Stimulated activated naive CD4-positive, alpha-beta T cell treated with Interleukin-2 at 50 U/mL for 16 hours (primary cell): Measurements from ENCODE around the gene EMP2.

Source experiments
- DNase-seq: peaks from one replicate; lab custom pipeline; 2025; lab: John Stamatoyannopoulos, UW

Gene EMP2

DNA sequence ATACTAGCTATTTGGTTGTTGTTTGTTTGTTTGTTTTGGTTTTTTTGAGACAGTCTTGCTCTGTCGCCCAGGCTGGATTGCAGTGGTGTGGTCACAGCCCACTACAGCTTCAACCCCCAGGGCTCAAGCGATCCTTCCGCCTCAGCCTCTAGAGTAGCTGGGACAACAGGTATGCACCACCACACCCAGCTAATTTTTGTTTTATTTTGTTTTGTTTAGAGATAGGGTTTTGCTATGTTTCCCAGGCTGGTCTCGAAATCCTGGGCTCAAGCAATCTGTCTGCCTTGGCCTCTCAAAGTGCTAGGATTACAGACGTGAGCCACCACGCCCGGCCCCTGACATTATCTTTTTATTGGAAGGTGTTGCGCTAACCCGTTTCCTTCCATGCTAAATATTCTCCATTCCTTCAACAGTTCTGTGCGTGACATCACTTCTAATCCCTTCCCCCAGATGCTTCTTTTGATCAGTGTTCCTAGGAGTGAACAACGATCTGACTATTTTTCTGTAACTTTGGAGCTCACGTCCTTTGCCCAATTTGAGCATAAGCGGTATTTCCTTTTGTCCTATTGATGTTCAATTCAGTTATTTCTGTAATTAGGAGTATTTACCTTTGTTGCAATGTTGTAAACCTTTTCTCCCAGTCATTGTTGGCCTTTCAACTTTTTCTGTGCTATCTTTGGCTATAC lies 30.2 kb upstream of the EMP2 start:
- no peak for DNase-seq

DNA sequence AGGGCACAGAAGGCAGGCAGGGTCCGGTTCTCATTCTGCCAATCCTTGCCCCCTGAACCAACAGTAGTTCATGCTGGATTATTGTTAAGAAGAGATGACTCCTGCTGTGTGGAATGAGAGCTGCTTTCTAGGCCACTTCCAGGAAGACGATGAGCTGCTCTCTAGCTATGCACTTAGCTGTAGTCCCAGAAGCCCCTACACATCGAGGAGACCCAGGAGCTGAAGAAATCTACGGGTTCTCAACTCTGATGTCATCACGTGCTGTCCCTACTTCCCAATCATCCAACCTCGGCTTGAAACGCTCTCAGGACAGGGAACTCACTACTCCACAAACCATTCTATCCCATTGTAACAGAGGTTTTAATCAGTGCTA lies 29.0 kb upstream of the EMP2 start:
- DNase-seq, result no peak

DNA sequence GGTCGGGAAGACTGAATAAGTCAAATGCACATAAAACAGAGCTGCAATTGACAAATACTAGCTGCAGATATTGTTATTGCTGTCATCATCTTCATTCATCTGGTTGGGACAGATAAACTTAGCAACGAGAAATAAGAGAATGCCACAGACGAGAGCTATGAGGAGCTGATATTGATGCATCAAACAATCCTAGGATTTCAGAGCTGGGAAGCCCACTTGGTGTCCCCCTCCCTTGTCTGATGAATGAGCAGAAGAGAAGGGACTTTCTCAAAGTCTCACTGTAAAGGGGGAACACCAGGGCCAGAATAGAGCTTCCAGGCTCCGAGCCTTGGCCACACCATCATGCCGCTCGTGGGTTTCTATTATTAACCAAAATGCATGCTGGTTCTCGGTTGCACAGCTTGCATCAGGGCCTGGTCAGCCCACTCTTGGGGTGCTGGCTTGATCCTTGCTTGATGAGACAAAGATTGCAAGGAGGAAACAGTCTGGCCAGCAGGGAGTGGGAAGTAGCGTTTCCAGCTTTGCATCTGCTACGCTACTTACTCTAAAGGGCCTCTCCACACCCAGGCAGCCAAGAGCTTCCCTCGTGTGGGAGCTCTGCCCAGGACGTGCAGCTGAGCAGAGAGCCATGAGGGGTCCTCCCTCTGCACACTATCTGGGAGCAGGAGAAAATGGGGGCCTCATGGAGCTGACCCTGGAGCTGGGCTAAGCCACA lies 28.4 kb upstream of the EMP2 start:
- DNase-seq, result no peak

DNA sequence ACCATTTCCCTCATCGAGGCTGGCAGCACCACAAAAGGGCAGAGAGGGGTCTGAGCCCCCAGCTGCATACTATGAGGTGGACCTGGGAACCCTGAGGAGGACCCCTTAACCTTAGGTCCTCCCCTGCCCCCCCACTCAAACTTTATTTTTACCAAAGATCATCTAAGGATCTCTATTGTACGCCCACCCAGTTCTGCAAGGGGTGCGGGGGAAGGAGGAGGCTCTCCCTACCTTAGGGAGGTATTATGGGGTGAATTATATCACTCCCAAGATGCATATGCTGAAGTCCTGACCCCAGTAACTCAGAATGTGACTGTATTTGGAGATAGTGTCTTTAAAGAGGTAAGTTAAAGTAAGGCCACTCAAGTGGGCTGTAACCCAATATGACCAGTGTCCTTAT lies 26.8 kb upstream of the EMP2 start:
- no peak for DNase-seq

DNA sequence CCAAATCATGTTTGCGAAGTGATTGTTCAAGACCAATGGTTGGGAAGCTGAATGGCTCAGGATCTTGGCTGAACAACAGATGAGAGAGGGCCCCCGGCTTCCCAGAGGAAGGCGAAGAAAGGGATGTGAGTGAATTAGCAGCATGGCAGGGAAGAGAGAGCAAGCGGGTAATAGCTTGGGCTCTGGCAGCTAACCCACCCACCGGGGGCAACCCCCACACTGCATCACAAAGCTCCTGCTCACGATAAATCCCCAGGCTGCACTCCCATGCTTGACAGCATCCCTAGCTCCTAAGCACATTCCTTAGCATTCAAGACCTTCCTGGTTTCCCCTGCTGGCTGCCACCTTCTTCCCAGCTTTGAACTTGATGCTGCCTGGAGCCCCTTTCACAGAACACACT lies 26.2 kb upstream of the EMP2 start:
- no peak for DNase-seq

DNA sequence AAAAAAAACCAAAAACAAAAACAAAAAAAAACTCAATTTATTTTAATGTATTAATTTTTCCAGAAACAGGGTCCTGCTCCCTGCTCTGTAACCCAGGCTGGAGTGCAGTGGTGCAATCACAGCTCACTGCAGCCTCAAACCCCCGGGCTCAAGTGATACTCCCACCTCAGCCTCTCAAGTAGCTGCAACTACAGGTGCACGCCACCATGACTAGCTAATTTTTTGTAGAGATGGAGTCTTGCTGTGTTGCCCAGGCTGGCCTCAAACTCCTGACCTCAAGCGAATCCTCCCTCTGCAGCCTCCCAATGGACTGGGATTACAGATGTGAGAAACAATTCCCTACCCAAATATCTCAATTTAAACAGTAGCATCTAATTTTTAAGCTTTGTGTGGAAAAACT lies 25.2 kb upstream of the EMP2 start:
- no peak for DNase-seq

DNA sequence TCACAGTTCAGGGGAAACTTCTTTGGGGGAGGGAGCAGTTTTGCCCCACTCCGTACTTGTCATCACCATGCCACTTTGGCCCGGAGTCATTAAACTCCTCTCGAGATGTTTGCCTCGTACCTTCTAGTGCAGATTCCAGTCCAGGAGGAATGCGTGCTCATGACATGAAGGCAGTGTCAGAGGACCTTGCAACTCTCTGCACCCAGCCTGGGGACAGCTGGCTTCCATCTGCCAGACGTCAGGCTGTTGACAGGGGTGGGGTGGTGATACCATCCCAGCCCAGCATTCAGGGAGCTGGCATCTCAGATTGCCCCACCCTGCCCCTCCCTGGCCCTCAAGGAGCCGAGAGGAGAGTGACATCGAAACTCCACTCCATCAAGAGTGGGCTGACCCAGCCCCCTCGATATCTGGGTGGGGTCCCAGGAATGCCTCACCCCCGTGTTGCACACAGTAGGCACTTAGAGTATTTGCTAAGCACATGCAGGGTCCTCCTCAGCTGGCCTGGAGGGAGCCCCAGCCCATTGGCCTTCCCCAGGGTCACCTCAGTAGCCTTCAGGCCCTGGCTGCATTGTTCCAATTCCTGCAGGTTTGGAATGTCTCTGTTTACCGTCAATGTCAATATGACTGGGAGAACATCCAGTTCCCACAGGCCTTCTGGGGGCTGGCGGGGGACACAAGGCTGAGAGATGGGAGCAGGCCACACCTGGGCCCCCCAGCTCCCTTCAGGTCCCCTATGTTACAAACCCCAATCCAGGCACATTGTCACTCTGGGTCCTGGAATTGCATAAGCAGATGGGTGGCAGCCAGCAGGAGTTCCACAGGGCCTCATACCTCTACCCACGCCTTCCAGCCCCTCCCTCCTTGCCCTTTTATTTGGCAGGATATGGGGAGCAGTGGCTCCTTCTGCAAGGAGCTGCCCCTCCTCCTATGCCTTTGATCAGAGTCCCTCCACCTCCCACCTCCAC lies 21.3 kb upstream of the EMP2 start:
- DNase-seq, result no peak

DNA sequence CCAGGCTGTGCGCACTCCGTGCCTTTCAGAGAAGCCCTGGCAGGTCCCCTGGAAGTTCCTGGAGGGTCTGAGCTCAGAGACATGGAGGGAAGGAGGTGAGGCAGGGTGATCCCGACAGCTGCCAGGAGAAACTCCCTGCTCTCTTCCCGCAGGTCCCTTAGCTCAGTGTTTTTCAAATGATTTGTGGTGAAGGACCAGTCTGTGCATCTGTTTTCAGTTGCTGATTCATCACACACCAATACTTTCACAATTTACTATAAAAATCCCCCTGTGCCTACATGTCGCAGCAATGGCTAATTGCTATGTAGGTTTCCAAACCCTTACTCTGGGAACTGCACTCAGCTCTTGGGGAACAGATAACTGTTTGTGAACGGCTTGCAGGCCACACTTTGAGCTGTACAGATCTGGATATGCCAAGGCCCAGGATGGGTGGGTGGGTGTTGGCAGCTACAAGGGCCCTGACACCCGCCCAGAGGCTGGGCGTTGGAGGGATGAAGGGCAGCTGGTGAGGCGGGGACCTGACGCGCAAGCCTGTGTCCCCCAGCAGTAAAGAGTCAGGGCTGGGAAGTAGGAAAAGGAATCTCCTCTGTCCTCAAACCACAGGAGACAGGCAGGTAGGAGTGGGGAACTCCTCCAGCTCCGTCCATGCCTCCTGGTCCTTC lies 20.5 kb upstream of the EMP2 start:
- no peak for DNase-seq

DNA sequence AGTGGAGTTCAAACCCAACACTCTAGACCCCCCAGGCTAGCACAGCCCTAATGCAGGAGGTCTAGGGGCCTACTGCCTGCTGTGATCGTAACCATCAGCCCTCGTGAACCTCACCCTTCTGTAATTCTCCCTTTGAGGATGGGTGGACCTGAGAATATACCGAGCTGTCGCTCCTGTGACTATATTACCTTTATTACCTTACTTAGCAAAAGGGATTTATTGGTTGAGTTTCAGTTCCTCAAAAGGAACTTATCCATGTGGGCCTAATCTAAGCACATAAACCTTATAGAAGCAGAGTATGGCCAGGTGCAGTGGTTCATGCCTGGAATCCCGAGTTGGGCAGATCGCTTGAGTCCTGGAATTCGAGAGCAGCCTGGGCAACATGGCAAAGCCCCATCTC lies 19.2 kb upstream of the EMP2 start:
- no peak for DNase-seq

DNA sequence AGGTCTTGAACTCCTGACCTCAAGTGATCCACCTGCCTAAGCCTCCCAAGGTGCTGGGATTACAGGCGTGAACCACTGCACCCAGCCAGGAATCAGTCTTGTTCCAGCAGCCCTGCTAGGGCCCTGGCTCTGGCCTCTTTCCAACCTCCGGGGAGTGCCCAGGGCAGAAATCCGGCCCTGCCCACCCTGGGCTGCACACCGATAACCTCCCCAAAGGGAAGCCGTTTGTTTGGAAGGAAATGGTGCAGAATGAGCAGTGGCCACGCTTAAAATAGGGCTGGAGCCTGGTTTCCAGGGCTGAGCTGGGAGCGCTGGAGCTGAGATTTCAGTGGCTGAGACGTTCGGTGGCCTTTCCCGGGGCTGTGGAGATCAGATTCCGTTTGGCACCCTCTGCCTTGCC lies 17.8 kb upstream of the EMP2 start:
- no peak for DNase-seq

DNA sequence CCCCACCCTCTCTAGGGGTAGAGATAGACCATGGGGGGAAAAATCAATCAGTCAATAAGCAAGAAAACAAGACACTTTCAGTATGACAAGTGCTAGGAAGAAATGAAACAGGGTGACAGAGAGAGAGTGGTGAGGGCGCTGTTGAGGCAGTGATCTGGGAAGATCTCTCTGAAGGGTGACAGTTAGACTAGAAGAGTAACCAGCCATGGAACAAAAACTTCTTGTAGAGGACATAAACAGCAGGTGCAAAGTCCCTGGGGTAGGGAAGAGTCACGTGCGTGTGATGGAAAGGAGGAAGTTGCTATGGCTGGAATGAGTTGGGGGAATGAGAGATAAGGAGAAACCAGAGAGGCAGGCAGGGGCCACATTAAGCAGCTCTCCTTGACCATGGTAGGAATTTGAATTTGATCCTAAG lies 16.8 kb upstream of the EMP2 start:
- DNase-seq, result no peak

DNA sequence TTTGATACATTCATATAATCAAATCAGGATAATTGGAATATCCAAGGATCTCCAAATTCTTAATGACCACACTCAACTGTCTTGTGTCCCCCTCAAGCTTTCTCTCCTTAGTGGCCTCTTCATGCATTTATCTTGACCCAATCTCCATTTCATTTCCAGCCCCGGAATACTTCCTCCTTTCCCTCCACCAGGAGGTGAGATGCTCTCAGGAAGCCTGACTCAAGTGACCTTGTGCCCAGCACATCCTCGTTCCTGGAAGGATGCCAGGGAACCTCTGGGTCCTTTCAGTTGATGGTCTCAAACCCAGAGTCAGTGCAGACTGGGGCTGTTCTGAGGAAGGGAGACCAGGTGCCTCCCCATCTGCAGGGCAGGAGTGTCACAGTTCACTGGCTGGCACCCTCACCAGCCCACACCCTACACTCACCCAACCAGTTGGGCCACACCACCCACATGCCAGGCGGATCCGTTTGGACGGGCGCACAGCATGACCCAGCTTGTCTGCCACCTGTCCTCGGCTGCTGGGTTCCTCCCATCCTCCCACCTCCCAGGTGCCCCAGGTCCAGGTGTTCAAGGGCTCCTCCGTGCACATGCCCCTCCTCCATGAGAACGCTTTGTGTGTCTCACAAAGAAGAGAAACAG lies 14.0 kb upstream of the EMP2 start:
- DNase-seq, result no peak

DNA sequence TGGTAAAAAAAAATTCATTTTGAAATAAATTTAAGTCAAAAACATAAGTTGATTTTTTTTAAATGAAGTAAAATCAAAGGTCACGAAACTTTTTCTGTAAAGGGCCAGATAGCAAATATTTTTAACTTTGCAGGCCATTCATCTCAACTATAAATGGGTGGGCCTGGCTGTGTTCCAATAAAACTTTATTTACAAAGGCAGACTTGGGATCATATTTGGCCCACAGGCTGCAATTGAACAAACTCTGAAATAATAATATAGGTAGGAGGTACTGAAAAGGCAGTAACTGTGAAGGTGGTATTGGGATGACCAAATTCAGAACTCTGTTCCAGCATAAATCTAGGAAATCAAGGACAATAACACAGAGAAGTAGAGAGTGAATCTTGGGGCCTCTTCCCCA lies 12.2 kb upstream of the EMP2 start:
- no peak for DNase-seq

DNA sequence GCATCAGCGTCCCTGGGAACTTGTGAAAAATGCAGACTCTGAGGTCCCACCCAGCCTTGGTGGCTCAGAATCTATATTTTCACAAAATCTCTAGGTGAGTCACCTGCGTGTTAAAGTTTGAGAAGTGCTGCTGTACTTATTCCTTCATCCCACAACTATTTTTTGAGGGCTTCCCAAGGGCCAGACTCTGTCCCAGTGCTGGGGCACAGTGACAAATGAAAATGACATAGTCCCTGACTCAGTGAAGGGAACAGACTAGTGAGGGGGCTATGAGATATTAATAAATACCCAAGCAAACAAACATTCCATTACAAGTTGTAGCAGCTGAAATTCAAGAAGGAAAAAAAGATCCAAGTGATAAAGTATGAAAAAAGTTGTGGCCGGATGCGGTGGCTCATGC lies 9.9 kb upstream of the EMP2 start:
- DNase-seq, result no peak

DNA sequence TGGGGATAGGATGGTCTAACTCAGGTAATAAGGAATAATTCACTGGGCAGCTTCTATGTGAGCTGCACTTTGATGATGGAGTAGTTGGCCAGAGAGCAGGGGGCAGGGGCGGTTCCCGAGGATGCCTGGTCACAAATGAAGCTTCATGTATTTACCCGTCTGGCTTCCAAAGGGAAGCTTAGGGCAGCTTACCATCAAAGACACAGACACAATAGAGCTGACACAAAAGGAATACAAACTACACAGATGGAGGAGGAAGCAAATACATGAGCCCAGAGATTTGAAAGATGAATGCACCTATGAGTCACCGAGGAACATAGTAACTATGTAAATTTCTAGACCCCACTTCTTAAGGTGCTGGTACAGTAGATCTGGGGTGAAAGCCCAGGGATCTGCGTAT lies 8.7 kb upstream of the EMP2 start:
- DNase-seq, result no peak

DNA sequence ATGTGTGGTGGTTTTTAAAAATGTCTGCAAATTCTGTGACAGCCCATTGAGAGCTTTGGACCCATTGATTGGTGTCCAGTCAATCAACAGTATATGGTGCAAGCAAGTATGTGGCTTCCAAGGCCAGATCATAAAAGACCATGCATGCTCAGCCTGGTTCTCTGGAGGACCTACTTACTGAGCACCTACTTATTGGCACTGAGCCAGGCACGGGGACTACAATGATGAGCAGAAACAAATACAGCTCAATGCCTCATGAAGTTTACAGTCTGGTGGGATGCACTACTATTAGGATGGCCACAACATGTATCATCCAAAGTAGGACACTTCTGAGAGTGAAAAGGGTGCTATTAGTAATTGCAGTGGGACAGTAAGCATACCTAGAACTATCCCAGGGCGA lies 7.2 kb upstream of the EMP2 start:
- no peak for DNase-seq

DNA sequence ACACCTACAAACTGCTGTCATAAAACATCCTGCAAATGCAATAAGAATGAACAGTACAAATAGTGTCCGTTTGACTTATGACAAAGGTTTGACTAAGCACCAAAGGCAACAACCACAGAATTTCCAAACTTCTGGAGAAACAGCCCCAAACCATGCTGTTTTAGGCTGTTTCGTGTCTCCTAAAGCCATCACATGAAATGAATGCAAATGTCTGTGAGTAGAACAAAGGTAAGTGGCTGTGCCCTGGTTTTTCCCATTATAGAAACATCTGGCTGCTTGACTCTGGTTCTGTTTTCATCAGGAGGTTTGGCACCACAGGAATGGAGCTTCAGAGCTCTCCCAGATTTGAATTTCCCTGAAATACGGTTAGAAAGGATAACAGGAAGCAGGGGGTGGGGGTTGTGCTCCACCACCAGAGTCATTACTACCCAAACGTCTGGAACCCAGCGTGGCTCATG lies 4.6 kb upstream of the EMP2 start:
- no peak for DNase-seq

DNA sequence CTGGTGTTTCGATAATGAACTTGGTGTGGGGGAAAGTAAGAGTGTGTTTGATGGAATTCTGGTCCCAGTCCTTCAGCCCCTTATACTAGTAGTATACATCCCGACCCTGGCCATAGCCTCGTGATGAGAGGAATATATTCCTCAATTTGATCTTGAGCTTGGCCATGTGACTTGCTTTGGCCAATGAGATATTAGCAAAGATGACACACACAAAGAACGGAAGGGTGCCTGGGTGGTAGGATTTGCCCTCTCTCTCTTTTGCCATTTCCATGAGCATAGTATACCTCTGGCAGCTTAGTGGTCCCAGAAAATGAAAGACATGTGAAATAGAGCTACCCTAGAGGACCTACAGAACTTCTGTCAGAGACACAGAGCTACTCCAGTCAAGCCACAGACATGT lies 2.9 kb upstream of the EMP2 start:
- no peak for DNase-seq

DNA sequence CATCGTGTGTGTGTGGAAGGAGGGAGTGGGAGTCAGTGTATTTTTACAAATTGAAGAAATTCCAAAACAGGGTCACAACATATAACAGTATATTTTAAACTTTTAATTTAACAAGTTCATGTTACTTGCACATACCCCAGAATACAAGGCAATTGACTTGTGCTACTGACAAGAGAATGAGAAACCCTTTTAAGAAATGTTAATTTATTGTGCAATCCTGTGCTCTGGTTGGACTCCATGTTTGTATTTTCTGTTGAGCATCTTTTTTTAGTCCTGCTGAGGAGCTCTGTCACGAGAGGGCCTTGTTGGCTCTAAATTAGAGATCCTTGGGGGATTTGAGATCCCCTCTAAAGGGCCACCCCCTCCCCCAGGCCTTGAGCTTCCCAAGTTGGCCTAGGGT lies 1.1 kb upstream of the EMP2 start:
- no peak for DNase-seq

DNA sequence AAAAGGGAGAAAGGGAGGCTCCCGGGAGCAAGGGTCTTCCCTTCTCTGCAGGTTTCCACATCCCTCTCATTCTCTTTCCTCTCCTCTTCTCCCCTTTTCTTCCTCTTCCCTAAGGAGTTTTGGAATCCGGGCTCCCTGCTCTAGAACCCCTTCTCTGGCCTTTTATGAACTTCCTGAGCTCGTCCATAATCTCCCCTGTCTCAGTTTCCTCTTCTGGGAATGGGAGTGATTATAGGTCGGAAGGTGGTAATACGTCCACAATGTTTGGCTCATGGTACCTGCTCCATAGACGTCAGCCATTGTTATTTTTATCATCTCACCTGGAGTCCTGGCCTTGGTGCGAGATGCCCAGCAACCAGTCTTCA lies 467 bp upstream of the EMP2 start:
- no peak for DNase-seq

DNA sequence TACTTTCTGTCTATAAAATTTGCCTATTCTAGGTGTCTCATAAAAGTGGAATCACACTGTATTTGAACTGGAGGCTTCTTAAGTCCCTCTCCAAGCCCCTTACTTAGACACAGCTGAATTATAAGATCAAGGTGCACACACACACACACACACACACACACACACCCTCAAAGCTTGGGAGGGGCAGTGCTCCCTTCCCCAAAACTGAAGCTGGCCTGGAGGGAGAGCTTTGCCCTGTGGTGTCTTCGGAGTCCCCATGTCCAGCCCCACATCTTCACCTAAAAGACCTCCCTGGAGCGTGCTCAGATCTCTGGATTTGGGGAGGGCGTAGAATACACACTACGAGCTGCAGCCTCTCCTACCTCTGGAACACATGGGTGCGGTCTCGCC lies 828 bp downstream of the EMP2 start:
- DNase-seq, result no peak
